Eye (tissue), 1 donor: ENCODE measurements around the gene HYDIN.
A peak's percentile ranks its signal among the peaks of the same experiment; 100 is the strongest.
"Not testable (repeated sequence)": the region's sequence is repeated elsewhere in the genome, so short reads cannot be mapped to it uniquely, and the experiment has no call there.

Experiments used
- DNase-seq: peaks from one replicate; pipeline ENCODE4 v3.0.0-alpha.2; 2015

HYDIN gene

GRCh38 chr16:70984675-70985074, 245.8 kb downstream of the HYDIN start:
- not testable (repeated sequence) for DNase-seq

- DNase-seq, result not testable (repeated sequence)
Measured at GRCh38 chr16:70968332-70968731, 262.2 kb downstream of the HYDIN start.

DNA sequence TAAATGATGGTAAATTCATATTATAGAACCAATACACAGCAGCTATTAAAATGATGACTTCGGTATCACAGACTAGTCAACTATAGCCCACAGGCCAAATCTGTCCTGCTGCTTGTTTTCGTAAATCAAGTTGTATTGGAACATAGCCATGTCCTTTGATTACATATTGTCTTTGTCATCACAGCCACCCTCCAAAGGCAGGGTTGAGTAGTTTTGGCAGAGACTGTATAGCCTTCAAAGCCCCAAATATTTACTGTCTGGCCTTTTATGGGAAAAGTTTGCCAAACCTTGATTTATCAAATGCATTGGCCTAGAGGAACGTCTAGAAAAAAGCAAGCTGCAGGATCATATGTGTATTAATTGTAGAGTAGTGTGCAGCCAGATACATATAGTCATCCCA, 270.4 kb downstream of the HYDIN start:
- not testable (repeated sequence) for DNase-seq

GRCh38 chr16:70954922-70955321, 275.6 kb downstream of the HYDIN start:
- not testable (repeated sequence) for DNase-seq

GRCh38 chr16:70953824-70954223, 276.7 kb downstream of the HYDIN start:
- DNase-seq, result not testable (repeated sequence)

DNA sequence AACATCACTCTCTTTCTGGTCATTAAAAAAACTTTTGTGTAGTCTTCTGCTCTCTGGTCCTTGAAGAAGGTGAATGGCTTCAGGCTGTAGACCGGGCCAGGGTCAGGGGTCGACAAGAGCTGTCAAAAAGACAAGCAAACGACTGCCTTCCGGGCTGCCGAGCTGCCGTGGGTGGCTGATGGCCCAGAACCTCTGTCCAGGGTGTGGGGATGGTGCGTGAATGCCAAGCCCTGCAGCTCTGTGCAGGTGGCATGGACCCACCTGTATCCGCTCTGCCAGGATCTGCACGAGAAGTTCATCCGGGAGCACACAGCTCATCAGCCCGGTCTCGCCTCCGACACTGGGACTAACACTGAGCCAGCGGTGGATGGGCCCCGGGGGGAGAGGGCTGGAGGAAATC, 287.0 kb downstream of the HYDIN start:
- not testable (repeated sequence) for DNase-seq

DNA sequence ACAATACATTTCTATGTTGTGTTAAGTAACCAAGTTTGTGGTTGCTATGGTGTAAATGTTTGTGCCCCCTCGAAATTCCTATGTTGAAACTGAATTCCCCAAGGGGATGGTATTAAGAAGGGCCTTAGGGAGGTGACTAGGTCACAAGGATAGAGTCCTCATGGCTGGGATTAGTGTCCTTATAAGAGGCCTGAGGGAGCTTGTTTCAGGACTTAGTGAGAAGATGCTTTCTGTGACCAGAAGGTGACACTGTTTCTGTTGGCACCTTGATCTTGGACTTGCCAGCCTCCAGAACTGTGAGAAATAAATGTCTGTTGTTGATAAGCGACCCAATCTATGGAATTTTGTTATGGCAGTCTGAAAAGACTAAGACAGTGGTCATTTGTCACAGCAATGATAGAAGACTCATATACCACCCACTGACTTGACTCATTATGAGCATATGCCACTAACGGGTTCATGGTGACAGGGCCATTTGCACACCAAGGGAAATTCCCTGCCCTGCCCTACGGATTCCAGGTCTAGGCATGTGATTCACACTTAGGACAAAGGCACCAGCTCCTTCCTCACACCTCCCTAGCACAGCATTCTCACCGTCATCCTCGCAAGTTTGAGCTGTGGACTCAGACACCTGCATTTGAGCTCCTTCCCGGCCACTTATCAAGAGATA, 290.7 kb downstream of the HYDIN start:
- DNase-seq, result not testable (repeated sequence)

DNA sequence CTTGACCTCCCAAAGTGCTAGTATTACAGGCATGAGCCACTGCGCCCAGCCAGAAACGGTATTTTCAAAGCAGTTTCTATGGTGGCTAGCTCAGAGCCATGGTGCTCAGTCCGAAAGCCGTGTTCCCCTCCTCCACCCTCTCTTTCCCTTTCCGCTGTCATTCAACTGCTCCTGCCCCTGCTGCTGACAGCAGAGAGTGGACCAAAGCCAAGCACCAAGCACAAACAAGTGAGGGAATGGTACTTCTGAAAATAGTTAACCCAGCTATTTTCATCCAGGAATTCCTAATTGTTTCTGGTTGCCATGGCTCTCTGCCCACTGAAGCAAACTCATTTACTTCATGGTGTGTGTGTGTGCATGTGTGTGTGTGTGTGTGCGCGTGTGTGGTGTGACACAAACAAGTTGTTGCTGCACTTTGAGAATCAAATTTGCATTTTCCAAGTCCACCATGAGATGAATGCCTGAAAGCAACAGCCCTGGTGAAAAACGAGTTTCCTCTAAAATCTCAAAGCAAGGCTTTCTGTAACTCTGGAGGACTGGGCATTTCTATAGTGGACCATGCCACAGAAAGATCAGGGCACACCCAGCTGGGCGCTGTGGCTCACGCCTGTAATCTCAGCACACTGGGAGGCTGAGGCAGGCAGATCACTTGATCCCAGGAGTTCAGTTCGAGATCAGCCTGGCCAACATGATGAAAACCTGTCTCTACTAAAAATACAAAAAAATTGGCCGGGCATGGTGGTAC, 293.6 kb downstream of the HYDIN start:
- peak; percentile 39 for DNase-seq

- DNase-seq, result not testable (repeated sequence)
Measured at GRCh38 chr16:70935325-70935724, 295.2 kb downstream of the HYDIN start.

DNA sequence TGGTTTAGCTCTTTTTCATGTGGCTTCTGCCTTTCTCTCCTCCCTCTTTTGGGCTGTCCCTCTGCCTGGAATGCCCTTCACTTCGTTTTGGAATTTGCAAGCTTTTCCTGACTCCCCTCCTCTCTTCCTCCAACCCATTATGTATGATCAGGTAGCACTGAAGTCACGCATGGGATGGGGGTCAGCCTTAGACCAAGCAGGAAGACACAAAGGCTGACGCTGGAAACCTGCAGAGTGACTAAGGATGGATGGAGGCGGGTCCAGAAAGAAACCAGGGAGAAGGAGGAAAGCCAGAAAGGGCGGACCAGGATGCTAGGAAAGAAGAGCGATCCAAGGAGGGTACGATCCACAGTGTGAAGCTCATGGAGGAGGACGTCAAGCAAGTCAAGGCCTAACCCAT, 296.8 kb downstream of the HYDIN start:
- DNase-seq, result not testable (repeated sequence)

GRCh38 chr16:70930757-70931156, 299.8 kb downstream of the HYDIN start:
- not testable (repeated sequence) for DNase-seq

DNA sequence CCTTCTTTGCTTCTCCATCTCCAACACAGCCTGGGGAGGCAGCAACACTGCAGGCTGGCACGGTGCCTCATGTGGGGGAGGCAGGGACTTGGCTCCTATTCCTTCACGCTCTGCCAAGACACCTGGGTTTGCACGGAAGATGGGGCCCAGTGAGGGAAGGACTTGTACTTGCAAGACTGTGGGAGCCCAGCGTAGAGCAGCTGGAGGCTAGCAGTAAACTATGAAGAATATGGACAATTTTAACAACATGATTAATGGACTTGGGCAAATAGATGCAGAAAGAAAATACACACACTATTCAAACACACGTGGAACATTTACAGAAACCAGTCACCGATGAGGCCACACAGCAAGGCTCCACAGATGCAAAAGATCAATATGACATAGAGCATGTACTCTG, 308.4 kb downstream of the HYDIN start:
- DNase-seq, result peak; percentile 2

DNA sequence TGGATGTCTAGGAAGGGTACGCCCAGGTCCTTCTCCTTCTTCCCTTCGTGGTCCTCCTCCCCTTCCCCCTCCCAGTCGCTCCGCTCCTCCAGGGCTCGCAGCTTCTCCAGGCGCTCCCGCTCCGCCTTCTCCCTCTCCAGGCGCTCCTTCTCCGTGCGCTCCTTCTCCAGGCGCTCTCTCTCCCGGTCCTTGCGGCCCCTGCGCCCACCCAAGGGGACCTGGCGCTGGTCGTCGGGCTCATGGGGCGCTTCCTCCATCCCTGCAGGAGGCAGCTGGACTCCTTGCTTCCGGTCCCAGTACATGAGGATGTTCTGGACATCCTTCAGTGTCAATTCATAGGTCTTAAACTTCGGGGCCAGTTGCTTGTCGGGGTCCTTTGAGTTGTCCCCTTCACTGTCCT, 309.9 kb downstream of the HYDIN start:
- DNase-seq, result not testable (repeated sequence)

- not testable (repeated sequence) for DNase-seq
Measured at GRCh38 chr16:70888208-70888607, 342.3 kb downstream of the HYDIN start.

DNA sequence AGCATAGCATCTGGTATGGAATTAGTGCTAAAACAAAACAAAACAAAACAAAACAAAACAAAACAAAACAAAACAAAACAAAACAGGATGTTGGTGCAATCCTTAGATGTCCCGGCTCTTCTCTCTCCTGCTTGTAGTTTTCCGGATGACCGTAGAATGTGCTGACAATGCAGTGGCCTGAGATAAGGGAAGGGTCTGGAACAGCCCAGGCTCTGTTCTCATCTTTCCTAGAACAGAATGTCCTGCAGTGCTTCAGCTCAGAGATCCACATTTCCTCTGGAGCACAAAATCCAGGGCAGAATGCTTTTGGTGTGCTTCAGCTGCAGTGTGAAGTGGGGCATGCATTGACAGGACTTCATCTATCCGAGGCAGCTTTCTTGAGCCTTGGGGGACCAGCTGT, 345.9 kb downstream of the HYDIN start:
- DNase-seq, result not testable (repeated sequence)

- DNase-seq, result not testable (repeated sequence)
Measured at GRCh38 chr16:70882311-70882710, 348.2 kb downstream of the HYDIN start.

DNA sequence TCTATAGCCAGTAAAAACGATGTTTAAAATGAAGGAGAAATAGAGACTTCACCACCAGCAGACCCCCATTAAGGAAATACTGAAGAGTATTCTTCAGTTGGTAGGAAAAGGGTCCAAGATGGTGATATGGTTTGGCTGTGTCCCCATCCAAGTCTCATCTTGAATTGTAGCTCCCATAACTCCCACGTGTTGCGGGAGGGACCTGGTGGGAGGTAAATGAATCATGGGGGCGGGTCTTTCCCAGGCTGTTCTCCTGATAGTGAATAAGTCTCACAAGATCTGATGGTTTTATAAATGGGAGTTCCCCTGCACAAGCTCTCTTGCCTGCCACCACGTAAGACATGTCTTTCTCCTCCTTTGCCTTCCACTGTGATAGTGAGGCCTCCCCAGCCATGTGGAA, 352.6 kb downstream of the HYDIN start:
- not testable (repeated sequence) for DNase-seq

- DNase-seq, result not testable (repeated sequence)
Measured at GRCh38 chr16:70876442-70876841, 354.1 kb downstream of the HYDIN start.

DNA sequence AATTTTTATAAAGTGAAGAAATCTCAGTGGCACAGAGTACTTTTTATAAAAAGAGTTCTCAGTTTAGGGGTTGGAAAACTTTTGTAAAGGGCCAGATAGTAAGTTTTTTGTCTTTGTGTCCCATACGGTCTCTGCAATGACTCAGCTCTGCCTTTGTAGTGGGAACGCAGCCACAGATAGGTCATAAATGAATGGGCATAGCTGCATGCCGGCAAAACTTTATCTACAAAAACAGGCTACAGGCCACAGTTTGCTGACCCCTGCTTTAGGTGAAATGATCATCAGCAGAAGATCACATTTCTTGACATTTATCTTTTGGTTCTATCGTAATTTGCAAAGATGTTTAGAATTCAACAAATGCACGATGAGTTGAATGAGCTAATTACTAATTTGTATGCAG, 365.8 kb downstream of the HYDIN start:
- not testable (repeated sequence) for DNase-seq

DNA sequence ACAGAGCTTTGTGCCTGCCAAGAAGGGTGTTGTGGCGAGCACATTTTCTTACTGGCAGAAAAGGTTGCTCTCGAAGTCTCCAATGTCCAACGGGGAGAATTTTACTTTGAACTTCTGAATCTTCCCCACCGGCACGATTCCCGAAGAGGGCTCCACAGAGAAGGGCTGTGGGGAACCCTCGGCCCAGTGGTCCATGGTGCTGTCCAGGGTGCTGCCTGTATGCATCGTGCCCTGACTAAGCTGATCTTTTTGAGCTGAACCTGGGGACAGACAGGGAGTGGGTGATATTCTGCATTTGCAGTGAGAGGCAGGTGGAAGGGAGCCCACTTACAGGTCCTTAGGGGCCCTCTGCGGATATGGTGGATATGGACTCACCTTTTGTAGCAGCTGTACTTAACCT, 368.5 kb downstream of the HYDIN start:
- peak; percentile 0 for DNase-seq

DNA sequence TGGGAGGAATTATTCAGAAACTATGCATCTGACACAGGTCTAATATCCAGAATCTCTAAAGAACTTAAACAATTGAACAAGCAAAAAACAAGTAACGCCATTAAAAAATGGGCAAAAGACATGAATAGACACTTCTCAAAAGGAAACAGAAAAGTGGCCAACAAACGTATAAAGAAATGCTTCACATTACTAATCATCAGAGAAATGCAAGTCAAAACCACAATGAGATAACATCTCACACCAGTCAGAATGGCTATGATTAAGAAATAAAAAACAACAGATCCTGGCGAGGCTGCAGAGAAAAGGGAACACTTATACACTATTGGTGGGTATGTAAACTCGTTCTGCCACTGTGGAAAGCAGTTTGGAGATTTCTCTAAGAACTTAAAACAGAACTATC, 379.2 kb downstream of the HYDIN start:
- not testable (repeated sequence) for DNase-seq

- not testable (repeated sequence) for DNase-seq
Measured at GRCh38 chr16:70823498-70824118, 406.9 kb downstream of the HYDIN start.

GRCh38 chr16:70822734-70823133, 407.8 kb downstream of the HYDIN start:
- DNase-seq, result not testable (repeated sequence)

GRCh38 chr16:70818088-70818487, 412.4 kb downstream of the HYDIN start:
- not testable (repeated sequence) for DNase-seq
